Large intestine (tissue), 12 donors: Measurements from ENCODE around the gene USP48. TPM values are rescaled to one million over a fixed set of nuclear protein-coding genes. Genes with fewer than 3 reads are reported as not detected.
A peak's percentile ranks its signal among the peaks of the same experiment; 100 is the strongest.
"Not testable (repeated sequence)": the region's sequence is repeated elsewhere in the genome, so short reads cannot be mapped to it uniquely, and the experiment has no call there.

Experiments used
- DNase-seq, 2 donors: peaks; one replicate each; pipeline versions ENCODE4 v3.0.0 to v3.0.0-alpha.2; 2013
- H3K27ac ChIP-seq: one replicate; pipeline ENCODE4 v1.5.1; 2013; ENCODE audit warnings: low read length
- H3K27me3 ChIP-seq: 2 replicates; pipeline ENCODE4 v1.6.1; 2013; ENCODE audit warnings: low read length; ENCODE audit not compliant: control insufficient read depth, insufficient read depth
- H3K36me3 ChIP-seq: 2 replicates; pipeline ENCODE4 v1.6.1; 2013; ENCODE audit warnings: low read length; ENCODE audit not compliant: control insufficient read depth, insufficient read depth
- H3K4me1 ChIP-seq: one replicate; pipeline ENCODE4 v1.6.1; 2013; ENCODE audit warnings: low read length; ENCODE audit not compliant: control insufficient read depth, insufficient read depth
- H3K4me3 ChIP-seq: one replicate; pipeline ENCODE4 v1.5.1; 2013; ENCODE audit warnings: low read length
- H3K9me3 ChIP-seq: one replicate; pipeline ENCODE4 v1.6.1; 2013; ENCODE audit warnings: mild to moderate bottlenecking, low read depth, low read length, moderate library complexity; ENCODE audit not compliant: control insufficient read depth
- WGBS: methylation state at CpG from one replicate; pipeline ENCODE4 v1.1.5; 2013; ENCODE audit warnings: low lambda C conversion rate; ENCODE audit not compliant: insufficient coverage; 5-methylcytosine and 5-hydroxymethylcytosine counted together
- long read RNA-seq, 11 donors: transcript quantifications; one replicate each; lab custom pipeline, GENCODE V29; 2026
- polyA plus RNA-seq: library from polyadenylated mRNA; unstranded; fragments of 120-200 nt; gene quantifications from one replicate; pipeline ENCODE4 v1.2.1, GENCODE V29; 2013

Gene USP48, protein sequence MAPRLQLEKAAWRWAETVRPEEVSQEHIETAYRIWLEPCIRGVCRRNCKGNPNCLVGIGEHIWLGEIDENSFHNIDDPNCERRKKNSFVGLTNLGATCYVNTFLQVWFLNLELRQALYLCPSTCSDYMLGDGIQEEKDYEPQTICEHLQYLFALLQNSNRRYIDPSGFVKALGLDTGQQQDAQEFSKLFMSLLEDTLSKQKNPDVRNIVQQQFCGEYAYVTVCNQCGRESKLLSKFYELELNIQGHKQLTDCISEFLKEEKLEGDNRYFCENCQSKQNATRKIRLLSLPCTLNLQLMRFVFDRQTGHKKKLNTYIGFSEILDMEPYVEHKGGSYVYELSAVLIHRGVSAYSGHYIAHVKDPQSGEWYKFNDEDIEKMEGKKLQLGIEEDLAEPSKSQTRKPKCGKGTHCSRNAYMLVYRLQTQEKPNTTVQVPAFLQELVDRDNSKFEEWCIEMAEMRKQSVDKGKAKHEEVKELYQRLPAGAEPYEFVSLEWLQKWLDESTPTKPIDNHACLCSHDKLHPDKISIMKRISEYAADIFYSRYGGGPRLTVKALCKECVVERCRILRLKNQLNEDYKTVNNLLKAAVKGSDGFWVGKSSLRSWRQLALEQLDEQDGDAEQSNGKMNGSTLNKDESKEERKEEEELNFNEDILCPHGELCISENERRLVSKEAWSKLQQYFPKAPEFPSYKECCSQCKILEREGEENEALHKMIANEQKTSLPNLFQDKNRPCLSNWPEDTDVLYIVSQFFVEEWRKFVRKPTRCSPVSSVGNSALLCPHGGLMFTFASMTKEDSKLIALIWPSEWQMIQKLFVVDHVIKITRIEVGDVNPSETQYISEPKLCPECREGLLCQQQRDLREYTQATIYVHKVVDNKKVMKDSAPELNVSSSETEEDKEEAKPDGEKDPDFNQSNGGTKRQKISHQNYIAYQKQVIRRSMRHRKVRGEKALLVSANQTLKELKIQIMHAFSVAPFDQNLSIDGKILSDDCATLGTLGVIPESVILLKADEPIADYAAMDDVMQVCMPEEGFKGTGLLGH
- 43.3 TPM for polyA plus RNA-seq
- long read RNA-seq, donor 1, partial matches to known transcripts: 0 of 2 reads
- long read RNA-seq, donor 1, other reads (novel, unspliced or antisense): 0 of 2 reads
- long read RNA-seq, donor 2, full-length matches to known transcripts: 5 of 11 reads
- long read RNA-seq, donor 2, partial matches to known transcripts: 6 of 11 reads
- long read RNA-seq, donor 2, other reads (novel, unspliced or antisense): 0 of 11 reads
- long read RNA-seq, donor 3: 0 reads
- long read RNA-seq, donor 4: 0 reads
- long read RNA-seq, donor 5: 0 reads
- long read RNA-seq, donor 6, partial matches to known transcripts: 6 of 8 reads
- long read RNA-seq, donor 6, other reads (novel, unspliced or antisense): 0 of 8 reads
- long read RNA-seq, donor 7, partial matches to known transcripts: 0 of 2 reads
- long read RNA-seq, donor 7, other reads (novel, unspliced or antisense): 0 of 2 reads
- long read RNA-seq, donor 8, partial matches to known transcripts: 0 of 4 reads
- long read RNA-seq, donor 8, other reads (novel, unspliced or antisense): 0 of 4 reads
- long read RNA-seq, donor 9, partial matches to known transcripts: 0 of 1 reads
- long read RNA-seq, donor 9, other reads (novel, unspliced or antisense): 0 of 1 reads
- long read RNA-seq, donor 10: 0 reads
- long read RNA-seq, donor 11, partial matches to known transcripts: 0 of 8 reads
- long read RNA-seq, donor 11, other reads (novel, unspliced or antisense): 5 of 8 reads

DNA sequence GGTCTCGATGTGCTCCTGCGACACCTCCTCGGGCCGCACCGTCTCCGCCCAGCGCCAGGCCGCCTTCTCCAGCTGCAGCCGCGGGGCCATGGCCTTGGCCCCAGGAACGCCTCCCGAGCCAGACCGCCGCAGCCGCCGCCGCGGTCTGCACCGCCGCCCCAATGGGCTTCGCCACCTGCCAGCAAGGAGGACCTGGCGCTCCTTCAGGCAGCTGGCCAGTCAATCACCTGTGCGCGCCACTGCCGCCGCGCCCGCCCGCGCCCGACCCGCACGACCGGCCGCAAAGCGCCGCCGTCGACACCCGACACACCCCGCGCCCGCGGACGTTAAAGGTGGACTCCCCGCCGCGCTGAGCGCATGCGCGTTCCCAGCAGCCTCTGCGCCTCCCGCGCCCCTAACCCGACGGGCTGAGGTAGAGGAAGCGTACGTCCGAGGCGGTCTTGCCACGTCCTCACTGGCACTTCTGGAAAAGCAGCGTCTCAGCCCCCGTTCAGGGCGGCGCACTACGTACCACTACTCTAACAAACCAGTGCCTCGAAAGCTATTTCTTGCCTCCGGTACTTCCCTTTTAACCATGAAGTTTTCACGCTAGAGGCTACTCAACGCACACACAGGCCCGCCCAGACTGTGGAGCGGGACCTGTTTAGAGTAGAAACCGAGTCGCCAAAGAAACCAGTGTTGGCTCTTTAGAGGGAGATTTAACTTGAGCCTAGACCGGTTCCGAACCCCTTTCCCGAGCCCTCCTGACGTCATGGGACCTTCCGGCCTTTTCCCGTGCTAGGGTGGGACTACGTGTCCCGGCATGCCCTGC, at the start of gene USP48:
TSS of gene USP48 (minus strand) at position 282 of the 811 bp plus-strand sequence. CDS start at position 90, 192 bp downstream.
- Histone ChIP-seq H3K27me3 (no peaks in the 10 kb centered on the region), H3K4me3 (peak within 1 kb of the TSS; percentile 99), H3K36me3 (no peaks in the 10 kb centered on the region), H3K9me3 (no peaks in the 10 kb centered on the region), H3K4me1 (no peaks in the 10 kb centered on the region), H3K27ac (peak within 1 kb of the TSS; percentile 100)
- WGBS: no CpG with 5 or more reads among the region's 82 CpGs
- DNase-seq: peak; percentile 98 to 99

DNA sequence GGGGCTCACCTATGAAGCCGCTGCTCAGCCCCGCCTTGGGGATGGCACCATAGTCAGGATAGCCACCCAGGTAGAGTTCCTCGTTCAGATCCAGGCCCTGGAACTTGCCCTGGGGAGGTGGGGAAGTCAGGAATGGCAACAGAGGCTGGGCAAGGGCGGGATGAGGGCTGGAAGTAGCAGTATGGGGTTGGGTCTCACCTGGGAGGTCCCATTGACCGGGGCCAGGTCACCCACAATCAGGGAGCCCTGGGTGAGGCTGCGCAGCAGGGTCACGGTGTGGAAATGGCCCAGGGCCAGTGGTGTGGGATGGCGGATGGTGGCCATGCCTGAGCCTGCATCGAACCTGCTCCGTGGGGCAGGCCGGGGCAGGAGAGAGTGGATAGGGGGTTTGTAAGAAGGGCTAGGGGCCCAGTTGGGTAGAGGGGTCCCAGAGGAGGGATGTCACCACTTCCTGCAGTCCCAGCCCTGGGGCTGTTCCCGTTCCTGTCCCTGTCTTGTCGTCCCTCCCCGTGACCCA, 48.6 kb upstream of the USP48 start:
- H3K9me3 ChIP-seq: peaks cover 5% of the 10 kb centered on the region
- H3K4me1 ChIP-seq: no peaks in the 10 kb centered on the region
- H3K27me3 ChIP-seq: no peaks in the 10 kb centered on the region
- no peak overlapping the region for H3K27ac ChIP-seq
- DNase-seq: no peak
- H3K36me3 ChIP-seq: peaks cover 89% of the 10 kb centered on the region
- WGBS: no CpG with 5 or more reads among the region's 14 CpGs
- H3K4me3 ChIP-seq: no peak overlapping the region

DNA sequence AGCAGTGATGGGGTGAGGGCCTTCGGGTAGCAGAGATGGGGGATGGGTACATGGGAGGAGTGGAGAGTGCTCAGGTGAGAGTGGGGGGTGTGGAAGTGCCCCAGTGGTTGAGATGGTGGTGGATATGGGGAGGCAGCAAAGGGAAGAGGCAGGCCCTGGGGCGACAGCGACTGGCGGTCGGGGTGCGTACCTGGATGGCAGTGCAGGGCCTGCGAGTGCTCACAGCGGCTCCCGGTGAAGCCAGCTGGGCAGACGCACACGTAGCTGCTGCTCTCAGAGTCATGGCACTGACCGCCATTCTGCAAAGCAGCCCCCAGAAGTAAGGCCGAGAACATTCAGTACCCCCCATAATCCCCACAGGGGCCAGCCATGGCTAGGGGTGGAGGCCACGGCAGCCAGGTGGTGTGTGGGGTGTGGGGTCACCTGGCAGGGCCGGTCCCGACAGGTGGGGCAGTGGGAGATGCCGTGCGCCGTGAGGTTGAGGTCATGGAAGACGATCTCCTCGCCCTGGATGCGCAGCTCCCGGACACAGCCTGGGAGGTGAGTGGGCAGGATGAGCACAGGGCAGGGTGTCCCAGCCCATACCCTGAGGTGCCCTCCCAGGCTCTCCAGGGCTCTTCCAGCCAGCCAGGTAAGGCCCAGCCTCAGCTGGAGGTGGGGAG, 48.0 kb upstream of the USP48 start:
- WGBS: no CpG with 5 or more reads among the region's 23 CpGs
- peaks cover 85% of the 10 kb centered on the region for H3K36me3 ChIP-seq
- no peak overlapping the region for H3K4me3 ChIP-seq
- DNase-seq: no peak
- no peak overlapping the region for H3K27ac ChIP-seq
- no peaks in the 10 kb centered on the region for H3K4me1 ChIP-seq
- no peaks in the 10 kb centered on the region for H3K27me3 ChIP-seq
- H3K9me3 ChIP-seq: peaks cover 5% of the 10 kb centered on the region

DNA sequence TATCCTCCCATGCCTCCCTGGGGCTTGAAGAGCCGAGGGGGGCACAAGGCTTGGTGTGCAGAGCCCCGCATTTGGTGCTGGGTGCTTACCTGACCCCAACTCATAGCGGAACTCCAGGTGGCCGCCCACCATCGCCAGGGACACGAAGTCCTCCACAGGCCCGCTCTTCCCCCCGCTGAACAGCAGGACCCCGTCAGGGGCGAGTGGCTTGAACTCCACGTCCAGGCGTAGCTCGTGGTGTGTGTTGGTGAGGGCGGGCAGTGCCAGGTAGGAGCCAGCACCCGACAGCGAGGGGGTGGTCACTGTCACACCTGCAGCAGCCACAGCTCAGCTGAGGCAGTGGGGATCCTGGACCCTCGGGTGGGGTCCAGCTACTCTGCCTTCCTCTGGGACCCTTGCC, 46.3 kb upstream of the USP48 start:
- Histone ChIP-seq H3K27me3 (no peaks in the 10 kb centered on the region), H3K27ac (no peak overlapping the region), H3K4me1 (no peaks in the 10 kb centered on the region), H3K4me3 (no peak overlapping the region), H3K9me3 (no peaks in the 10 kb centered on the region), H3K36me3 (peaks cover 80% of the 10 kb centered on the region)
- no CpG with 5 or more reads among the region's 17 CpGs for whole genome bisulfite sequencing
- DNase-seq: no peak

DNA sequence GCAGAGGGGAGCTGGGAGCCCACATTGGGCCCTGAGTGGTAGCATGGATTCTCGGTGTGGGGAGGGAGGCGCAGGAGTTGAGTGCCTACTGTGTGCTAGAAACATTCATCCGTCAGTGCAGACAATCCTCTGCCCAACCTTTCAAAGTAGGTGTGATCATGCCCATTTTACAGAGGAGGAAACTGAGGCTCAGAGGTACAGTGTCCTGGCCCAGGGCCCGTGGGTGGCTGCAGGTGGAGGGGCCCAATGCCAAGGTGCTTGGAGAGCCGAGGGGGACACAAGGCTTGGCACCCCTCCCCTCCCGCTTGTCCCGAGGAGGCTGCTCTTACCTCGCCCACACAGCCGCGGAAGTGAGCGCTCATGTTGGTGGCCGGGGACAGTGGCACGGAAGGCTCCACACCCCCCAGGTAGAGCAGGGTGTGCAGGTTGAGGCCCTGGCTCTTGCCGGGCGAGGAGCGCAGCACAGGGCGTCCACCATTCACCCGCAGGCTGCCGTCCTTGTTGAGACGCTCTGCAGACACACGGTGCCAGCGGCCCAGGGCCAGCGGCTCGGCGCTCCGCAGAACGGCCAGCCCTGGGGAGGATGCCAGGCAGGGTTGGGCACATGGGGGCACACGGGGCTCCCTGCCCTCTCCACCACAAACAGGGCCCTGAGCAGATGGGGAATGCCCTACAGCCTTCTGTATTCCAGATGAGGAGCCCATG, 45.7 kb upstream of the USP48 start:
- WGBS: no CpG with 5 or more reads among the region's 28 CpGs
- Histone ChIP-seq H3K9me3 (no peaks in the 10 kb centered on the region), H3K27ac (no peak overlapping the region), H3K4me1 (no peaks in the 10 kb centered on the region), H3K4me3 (no peak overlapping the region), H3K36me3 (peaks cover 80% of the 10 kb centered on the region), H3K27me3 (no peaks in the 10 kb centered on the region)
- no peak for DNase-seq

DNA sequence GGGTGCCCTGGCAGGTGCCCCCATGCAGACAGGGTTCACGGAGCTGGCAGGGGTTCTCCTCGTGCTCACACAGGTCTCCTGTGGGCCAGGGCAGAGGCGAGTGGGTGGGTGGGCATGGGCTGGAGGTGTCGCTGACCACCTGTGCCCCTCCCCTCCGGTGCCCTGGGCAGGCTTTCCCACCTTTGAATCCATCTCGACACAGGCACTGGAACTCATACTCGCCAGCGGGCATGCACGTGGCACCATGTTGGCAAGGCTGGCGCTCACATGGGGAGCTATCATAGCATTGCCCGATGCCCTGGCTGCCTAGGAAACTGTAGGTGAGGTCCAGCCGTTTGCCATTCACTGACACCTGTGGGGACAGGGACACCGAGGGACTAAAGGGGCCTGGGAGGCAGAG, 45.1 kb upstream of the USP48 start:
- Histone ChIP-seq H3K27ac (no peak overlapping the region), H3K9me3 (no peaks in the 10 kb centered on the region), H3K4me1 (no peaks in the 10 kb centered on the region), H3K27me3 (no peaks in the 10 kb centered on the region), H3K4me3 (no peak overlapping the region), H3K36me3 (peaks cover 79% of the 10 kb centered on the region)
- no CpG with 5 or more reads among the region's 13 CpGs for WGBS
- DNase-seq: no peak

DNA sequence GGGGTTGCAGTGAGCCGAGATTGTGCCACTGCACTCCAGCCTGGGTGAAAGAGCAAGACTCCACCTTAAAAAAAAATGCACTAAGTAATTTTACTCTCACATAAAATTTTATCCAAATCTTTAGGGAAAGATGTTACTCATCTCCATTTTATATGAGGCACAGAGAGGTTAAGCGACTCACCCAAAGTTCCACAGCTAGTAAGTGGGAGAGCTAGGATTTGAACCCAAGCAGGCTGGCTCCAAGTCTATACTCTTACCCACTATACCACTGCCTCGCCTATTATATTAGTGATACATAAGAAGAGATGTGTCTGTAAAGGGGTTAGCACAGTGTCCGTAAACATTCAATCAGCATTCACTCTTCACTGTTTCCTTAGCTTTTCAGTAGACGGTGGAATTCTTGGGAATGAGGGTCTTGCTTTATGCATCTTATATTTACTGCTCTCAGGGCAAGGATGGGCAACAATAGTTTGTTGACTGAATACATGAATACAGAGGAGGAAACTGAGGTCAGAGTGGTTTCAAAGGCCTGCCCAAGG, 44.3 kb upstream of the USP48 start:
- Histone ChIP-seq H3K27me3 (no peaks in the 10 kb centered on the region), H3K4me3 (no peak overlapping the region), H3K27ac (no peak overlapping the region), H3K36me3 (peaks cover 76% of the 10 kb centered on the region), H3K9me3 (no peaks in the 10 kb centered on the region), H3K4me1 (no peaks in the 10 kb centered on the region)
- DNase-seq: no peak
- WGBS: 83% methylated on average over 1 of the region's 5 CpGs

DNA sequence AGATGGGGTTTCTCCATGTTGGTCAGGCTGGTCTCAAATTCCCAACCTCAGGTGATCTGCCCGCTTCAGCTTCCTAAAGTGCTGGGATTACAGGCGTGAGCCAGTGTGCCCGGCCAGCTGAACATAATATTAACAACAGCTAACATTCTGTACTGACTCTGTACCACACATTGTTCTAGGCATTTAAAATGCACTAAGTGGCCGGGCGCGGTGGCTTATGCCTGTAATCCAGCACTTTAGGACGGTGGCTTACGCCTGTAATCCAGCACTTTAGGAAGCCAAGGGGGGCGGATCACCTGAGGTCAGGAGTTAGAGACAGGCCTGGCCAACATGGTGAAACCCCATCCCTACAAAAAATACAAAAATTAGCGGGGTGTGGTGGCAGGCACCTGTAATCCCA, 43.7 kb upstream of the USP48 start:
- not testable (repeated sequence) for H3K4me3 ChIP-seq, H3K4me1 ChIP-seq, H3K9me3 ChIP-seq, H3K27me3 ChIP-seq, H3K27ac ChIP-seq, DNase-seq
- peaks cover 78% of the 10 kb centered on the region for H3K36me3 ChIP-seq
- WGBS: no CpG with 5 or more reads among the region's 10 CpGs
